OCI-LY1 (cell line): ENCODE measurements around the gene NEURL2.
"Not testable (repeated sequence)": the region's sequence is repeated elsewhere in the genome, so short reads cannot be mapped to it uniquely, and the experiment has no call there.

Experiments used
- H2AFZ ChIP-seq: fragments of 200-600 bp; sonication (generic), shearing (Covaris generic); 2 replicates; pipeline ENCODE4 v1.6.0; 2014; ENCODE audit warnings: antibody characterized with exemption, mild to moderate bottlenecking, low read length
- H3F3A ChIP-seq: fragments of 200-600 bp; sonication (generic), shearing (Covaris generic); 2 replicates; pipeline ENCODE4 v1.6.0; 2014; ENCODE audit warnings: mild to moderate bottlenecking, antibody characterized with exemption, low read length, moderate library complexity; ENCODE audit not compliant: insufficient read depth
- H3K27ac ChIP-seq: fragments of 200-600 bp; sonication (generic); 2 replicates; pipeline ENCODE4 v1.5.1; 2014; ENCODE audit warnings: low read length, mixed run types, mild to moderate bottlenecking, low read depth; ENCODE audit not compliant: poor library complexity, severe bottlenecking
- H3K27me3 ChIP-seq: fragments of 200-600 bp; sonication (generic); 2 replicates; pipeline ENCODE4 v1.6.0; 2014; ENCODE audit warnings: antibody characterized with exemption, mild to moderate bottlenecking, low read length, moderate library complexity; ENCODE audit not compliant: insufficient read depth
- H3K36me3 ChIP-seq: fragments of 200-600 bp; sonication (generic); 2 replicates; pipeline ENCODE4 v1.6.1; 2014; ENCODE audit warnings: mild to moderate bottlenecking, antibody characterized with exemption, low read length, moderate library complexity, mixed read lengths; ENCODE audit not compliant: insufficient read depth
- H3K4me1 ChIP-seq: fragments of 200-600 bp; sonication (generic); 2 replicates; pipeline ENCODE4 v1.5.1; 2014; ENCODE audit warnings: mild to moderate bottlenecking, low read length, moderate library complexity; ENCODE audit not compliant: insufficient read depth, severe bottlenecking
- H3K4me2 ChIP-seq: fragments of 200-600 bp; sonication (generic), shearing (Covaris generic); 2 replicates; pipeline ENCODE4 v1.6.1; 2014; ENCODE audit warnings: low read length
- H3K4me3 ChIP-seq: fragments of 200-600 bp; sonication (generic); 2 replicates; pipeline ENCODE4 v1.5.1; 2014; ENCODE audit warnings: low read length, low read depth, mild to moderate bottlenecking, mixed read lengths; ENCODE audit not compliant: poor library complexity, severe bottlenecking
- H3K79me2 ChIP-seq: fragments of 200-600 bp; shearing (Covaris generic); 2 replicates; pipeline ENCODE4 v1.6.1; 2016; ENCODE audit warnings: mixed run types, low read length, mixed read lengths; ENCODE audit not compliant: insufficient read depth
- H3K9ac ChIP-seq: fragments of 200-600 bp; sonication (generic), shearing (Covaris generic); 2 replicates; pipeline ENCODE4 v1.6.1; 2014; ENCODE audit warnings: mild to moderate bottlenecking, low read length, mixed read lengths
- H3K9me2 ChIP-seq: fragments of 200-600 bp; sonication (generic), shearing (Covaris generic); 2 replicates; pipeline ENCODE4 v1.6.1; 2014; ENCODE audit warnings: low read depth, mild to moderate bottlenecking, low read length, mixed read lengths
- H3K9me3 ChIP-seq: fragments of 200-600 bp; shearing (Covaris generic); 2 replicates; pipeline ENCODE4 v1.6.1; 2014; ENCODE audit warnings: low read length, mixed read lengths
- H4K20me1 ChIP-seq: fragments of 200-600 bp; sonication (generic), shearing (Covaris generic); 2 replicates; pipeline ENCODE4 v1.6.0; 2016; ENCODE audit warnings: mild to moderate bottlenecking, low read length; ENCODE audit not compliant: insufficient read depth
- EZH2 ChIP-seq: fragments of 200-600 bp; sonication (generic), shearing (Covaris generic); IDR thresholded peaks from 2 replicates; pipeline ENCODE4 v1.8.0; 2017; ENCODE audit warnings: borderline replicate concordance, mixed run types, mild to moderate bottlenecking, antibody characterized with exemption, low read length, moderate library complexity, mixed read lengths
- TF ChIP-seq, protein P1 (sequence below): fragments of 200-600 bp; sonication (generic), shearing (Covaris generic); IDR thresholded peaks from 2 replicates; pipeline ENCODE4 v1.5.1; 2017; ENCODE audit warnings: mild to moderate bottlenecking, antibody characterized with exemption, low read length, moderate library complexity, mixed read lengths

Gene NEURL2

DNA sequence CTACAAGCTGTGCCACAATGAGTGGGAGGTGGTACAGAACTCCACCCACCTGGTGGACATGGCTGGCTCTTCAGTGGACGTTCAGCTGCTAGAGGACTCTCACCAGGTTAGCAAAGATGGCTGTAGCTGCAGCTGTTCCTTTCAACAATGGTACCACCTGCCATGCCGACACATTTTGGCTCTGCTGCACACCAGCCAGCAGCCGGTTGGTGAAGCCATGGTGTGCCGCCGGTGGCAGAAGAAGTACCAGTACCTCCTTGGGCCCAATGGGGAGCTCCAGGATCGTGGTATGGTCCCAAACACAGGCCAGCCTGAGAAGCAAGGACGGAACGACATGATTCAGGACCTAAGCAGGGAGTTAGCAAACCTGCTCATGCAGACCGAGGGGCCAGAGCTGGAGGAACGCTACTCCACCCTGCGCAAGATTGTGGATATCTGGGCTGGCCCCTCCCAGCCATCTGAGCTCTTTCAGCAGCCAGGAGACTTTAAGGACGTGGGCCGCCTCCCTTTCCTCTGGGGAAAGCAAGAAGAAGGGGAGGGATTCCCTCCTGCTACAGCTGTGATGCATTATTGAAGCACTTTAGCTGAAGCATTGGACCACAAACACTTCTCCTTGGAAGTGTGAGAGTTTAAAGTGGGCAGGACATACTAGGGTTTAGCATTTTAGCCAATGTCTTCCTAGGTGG, 12.8 kb downstream of the NEURL2 start:
- H2AFZ ChIP-seq: no peak overlapping the region
- H3F3A ChIP-seq: no peaks in the 10 kb centered on the region
- no peak overlapping the region for H3K9ac ChIP-seq
- no peak overlapping the region for H3K4me3 ChIP-seq
- no peaks in the 10 kb centered on the region for H3K9me2 ChIP-seq
- H3K79me2 ChIP-seq: peaks cover 4% of the 10 kb centered on the region
- no peak for TF ChIP-seq EZH2
- TF ChIP-seq, protein P1, sequence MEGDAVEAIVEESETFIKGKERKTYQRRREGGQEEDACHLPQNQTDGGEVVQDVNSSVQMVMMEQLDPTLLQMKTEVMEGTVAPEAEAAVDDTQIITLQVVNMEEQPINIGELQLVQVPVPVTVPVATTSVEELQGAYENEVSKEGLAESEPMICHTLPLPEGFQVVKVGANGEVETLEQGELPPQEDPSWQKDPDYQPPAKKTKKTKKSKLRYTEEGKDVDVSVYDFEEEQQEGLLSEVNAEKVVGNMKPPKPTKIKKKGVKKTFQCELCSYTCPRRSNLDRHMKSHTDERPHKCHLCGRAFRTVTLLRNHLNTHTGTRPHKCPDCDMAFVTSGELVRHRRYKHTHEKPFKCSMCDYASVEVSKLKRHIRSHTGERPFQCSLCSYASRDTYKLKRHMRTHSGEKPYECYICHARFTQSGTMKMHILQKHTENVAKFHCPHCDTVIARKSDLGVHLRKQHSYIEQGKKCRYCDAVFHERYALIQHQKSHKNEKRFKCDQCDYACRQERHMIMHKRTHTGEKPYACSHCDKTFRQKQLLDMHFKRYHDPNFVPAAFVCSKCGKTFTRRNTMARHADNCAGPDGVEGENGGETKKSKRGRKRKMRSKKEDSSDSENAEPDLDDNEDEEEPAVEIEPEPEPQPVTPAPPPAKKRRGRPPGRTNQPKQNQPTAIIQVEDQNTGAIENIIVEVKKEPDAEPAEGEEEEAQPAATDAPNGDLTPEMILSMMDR: no peak
- no peaks in the 10 kb centered on the region for H3K9me3 ChIP-seq
- no peak overlapping the region for H3K4me2 ChIP-seq
- H3K27ac ChIP-seq: no peak overlapping the region
- H3K36me3 ChIP-seq: peaks cover 32% of the 10 kb centered on the region; the same call in 1 of the 2 replicates
- no peaks in the 10 kb centered on the region for H4K20me1 ChIP-seq
- H3K27me3 ChIP-seq: no peaks in the 10 kb centered on the region
- peaks cover 13% of the 10 kb centered on the region for H3K4me1 ChIP-seq

DNA sequence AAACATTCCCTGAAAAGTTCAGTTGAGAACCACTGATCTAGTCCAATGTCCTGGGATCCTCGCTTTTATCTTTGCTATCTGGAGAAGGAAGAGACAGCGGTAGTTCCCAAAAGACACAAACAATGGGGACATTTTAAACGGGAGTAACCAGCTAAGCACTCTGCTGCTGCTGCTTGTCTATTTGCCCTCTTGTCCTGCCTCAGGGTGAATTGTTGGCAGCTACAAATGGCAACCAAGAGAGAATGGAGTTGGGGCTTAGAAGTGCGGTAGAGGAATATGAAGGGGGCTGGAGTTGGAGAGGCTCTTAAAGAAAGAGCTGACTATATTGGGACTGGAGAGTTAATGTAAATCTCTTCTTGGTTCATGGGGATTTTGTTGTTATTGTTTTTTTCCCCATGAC, 16.4 kb downstream of the NEURL2 start:
- no peaks in the 10 kb centered on the region for H3K27me3 ChIP-seq
- no peak overlapping the region for H3K9ac ChIP-seq
- H3K9me2 ChIP-seq: no peaks in the 10 kb centered on the region
- H3K4me1 ChIP-seq: no peaks in the 10 kb centered on the region
- H3K4me2 ChIP-seq: no peak overlapping the region
- no peaks in the 10 kb centered on the region for H3F3A ChIP-seq
- no peak overlapping the region for H3K4me3 ChIP-seq
- no peaks in the 10 kb centered on the region for H4K20me1 ChIP-seq
- H2AFZ ChIP-seq: no peak overlapping the region
- no peak for TF ChIP-seq EZH2
- TF ChIP-seq, protein P1: no peak
- H3K36me3 ChIP-seq: peaks cover 23% of the 10 kb centered on the region; the same call in 1 of the 2 replicates
- H3K27ac ChIP-seq: no peak overlapping the region
- H3K79me2 ChIP-seq: no peaks in the 10 kb centered on the region
- H3K9me3 ChIP-seq: no peaks in the 10 kb centered on the region

DNA sequence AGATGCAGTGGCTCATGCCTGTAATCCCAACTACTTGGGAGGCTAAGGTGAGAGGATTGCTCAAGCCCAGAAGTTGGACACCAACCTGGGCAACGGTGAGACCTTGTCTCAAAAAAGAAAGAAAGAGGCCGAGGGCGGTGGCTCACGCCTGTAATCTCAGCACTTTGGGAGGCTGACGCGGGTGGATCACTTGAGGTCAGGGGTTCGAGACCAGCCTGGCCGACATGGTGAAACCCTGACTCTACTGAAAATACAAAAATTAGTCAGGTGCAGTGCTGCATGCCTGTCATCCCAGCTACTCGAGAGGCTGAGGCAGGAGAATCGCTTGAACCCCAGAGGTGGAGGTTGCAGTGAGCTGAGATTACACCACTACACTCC, 16.9 kb downstream of the NEURL2 start:
- not testable (repeated sequence) for H3K27me3 ChIP-seq, H4K20me1 ChIP-seq, H3K9ac ChIP-seq, H2AFZ ChIP-seq, H3K4me2 ChIP-seq, H3F3A ChIP-seq, H3K9me3 ChIP-seq, H3K4me1 ChIP-seq, H3K4me3 ChIP-seq, H3K79me2 ChIP-seq, H3K9me2 ChIP-seq, H3K27ac ChIP-seq
- H3K36me3 ChIP-seq: peaks cover 23% of the 10 kb centered on the region; the same call in 1 of the 2 replicates

DNA sequence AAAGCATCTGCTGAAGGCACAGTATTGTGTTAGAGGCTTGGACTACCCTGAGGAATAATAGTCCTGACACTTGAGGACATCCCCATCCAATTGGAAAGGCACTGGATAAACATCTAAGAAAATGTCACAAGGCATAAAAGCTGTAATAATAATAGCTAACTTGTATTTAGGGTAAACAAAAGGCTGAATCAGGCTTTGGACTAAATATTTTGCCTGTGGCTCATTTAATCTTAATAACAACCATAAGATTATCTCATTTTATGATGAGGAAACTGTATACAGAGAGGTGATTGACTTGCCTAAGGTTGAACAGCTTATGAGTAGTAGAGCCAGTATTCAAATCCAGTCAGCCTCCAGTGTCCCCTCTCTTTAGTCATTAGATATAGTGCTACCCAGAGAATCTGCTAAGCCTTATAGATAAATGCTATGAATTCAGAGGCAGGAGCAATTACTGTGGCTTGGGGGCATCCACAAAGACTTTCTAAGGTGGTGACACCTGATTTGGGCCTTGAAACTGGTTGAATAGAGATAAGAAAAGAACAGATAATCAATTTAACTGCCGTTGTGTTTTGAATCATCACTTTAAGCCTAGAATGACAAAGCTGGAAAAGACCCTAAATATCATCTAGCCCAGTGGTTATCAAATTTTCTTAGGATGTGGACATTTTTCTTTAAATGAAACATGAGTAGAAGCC, 17.5 kb downstream of the NEURL2 start:
- no peaks in the 10 kb centered on the region for H3F3A ChIP-seq
- no peak overlapping the region for H3K4me2 ChIP-seq
- peaks cover 23% of the 10 kb centered on the region; the same call in 1 of the 2 replicates for H3K36me3 ChIP-seq
- no peak overlapping the region for H3K4me3 ChIP-seq
- no peak overlapping the region for H3K27ac ChIP-seq
- H2AFZ ChIP-seq: no peak overlapping the region
- no peaks in the 10 kb centered on the region for H3K9me3 ChIP-seq
- TF ChIP-seq, protein P1: no peak
- TF ChIP-seq EZH2: no peak
- H3K4me1 ChIP-seq: no peaks in the 10 kb centered on the region
- H4K20me1 ChIP-seq: no peaks in the 10 kb centered on the region
- H3K79me2 ChIP-seq: no peaks in the 10 kb centered on the region
- H3K9me2 ChIP-seq: no peaks in the 10 kb centered on the region
- no peaks in the 10 kb centered on the region for H3K27me3 ChIP-seq
- no peak overlapping the region for H3K9ac ChIP-seq
